ENCODE data around the gene UNC45A. TPM values are rescaled to one million over a fixed set of nuclear protein-coding genes. Genes with fewer than 3 reads are reported as not detected.

Gene UNC45A
- total RNA-seq, 1 experiment from 2014 or later = 84.4 TPM

DNA sequence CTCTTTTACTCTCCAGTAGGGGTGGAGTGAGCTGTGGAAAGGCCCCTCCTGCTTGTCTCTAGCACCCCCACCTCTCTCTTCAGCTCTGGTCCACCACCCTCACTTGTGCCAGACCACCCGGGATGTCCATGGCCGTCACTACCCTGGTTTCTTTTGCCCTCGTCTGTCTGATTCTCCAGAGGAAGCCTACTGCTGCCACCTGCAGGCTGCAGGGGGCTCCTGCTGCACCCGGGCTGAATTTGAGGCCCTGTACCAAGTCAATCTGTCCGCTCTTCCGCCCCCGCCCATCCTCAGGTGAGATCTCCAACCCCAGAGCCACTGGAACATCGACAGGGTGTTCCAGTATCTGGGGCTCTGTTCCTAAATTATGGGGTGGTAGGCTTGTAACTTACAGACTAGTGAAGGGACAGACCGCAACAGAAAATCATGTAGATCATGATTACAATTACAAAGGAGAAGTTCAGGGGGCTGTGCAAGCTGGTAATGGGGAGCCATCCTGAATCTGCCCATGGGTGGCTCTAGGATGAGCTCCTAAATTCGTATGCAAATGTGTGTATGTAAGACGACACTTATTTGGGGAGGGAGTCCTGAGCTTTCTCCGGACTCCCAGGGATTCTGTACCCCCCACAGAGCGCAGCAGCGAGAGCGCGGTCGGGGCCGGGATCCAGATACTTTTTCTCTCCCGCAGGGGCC, 683 bp upstream of the UNC45A start:
- in situ Hi-C loops (cut with HindIII; ENCODE audit: low pct_unique_long_range_greater_than_20kb, low sequenced_read_pairs) (no loop called here), intact Hi-C loops (cut with micrococcal nuclease; ENCODE audit: unreplicated experiment) (no loop called here)
- ChIA-PET POLR2A (interaction anchor here (0.5 to 0.7 kb wide), 3 partner anchors 21 to 1571 kb away, joined by 3 to 7 read pairs (median 3); no protein-coding TSS in a partner anchor), CTCF (interaction anchor here (0.5 kb wide), 1 partner anchor 452 kb away, joined by 4 read pairs; no protein-coding TSS in a partner anchor)
- no TSS peak for BruUV-seq (replicated peaks)
- H3K27ac ChIP-seq (ENCODE audit: low read length) = peak overlapping the region; percentile 46; the same call in 1 of the 2 replicates
- no peaks in the 10 kb centered on the region for H3K27me3 ChIP-seq (ENCODE audit: control insufficient read depth, insufficient read depth, low read length)
- peaks cover 2% of the 10 kb centered on the region; the same call in 1 of the 2 replicates for H3K36me3 ChIP-seq (ENCODE audit: control insufficient read depth, insufficient read depth, low read length)
- H3K4me3 ChIP-seq (ENCODE audit: low read depth in 2 of 2, low read length in 2 of 2) = peak overlapping the region; percentile 81 to 82
- TF ChIP-seq SIN3A (IDR thresholded peaks at IDR 0.05; ENCODE audit: borderline replicate concordance, insufficient read depth, low read depth, low read length) (no peak), POLR2AphosphoS5 (IDR thresholded peaks at IDR 0.05; ENCODE audit: low read depth, low read length) (no peak), REST (IDR thresholded peaks at IDR 0.05; ENCODE audit: insufficient read depth in 1 of 2, low read depth in 2 of 2, low read length in 1 of 2) (no peak), TCF7L2 (IDR thresholded peaks at IDR 0.05; ENCODE audit: low read depth, low read length) (no peak)
- TF ChIP-seq, protein P1, sequence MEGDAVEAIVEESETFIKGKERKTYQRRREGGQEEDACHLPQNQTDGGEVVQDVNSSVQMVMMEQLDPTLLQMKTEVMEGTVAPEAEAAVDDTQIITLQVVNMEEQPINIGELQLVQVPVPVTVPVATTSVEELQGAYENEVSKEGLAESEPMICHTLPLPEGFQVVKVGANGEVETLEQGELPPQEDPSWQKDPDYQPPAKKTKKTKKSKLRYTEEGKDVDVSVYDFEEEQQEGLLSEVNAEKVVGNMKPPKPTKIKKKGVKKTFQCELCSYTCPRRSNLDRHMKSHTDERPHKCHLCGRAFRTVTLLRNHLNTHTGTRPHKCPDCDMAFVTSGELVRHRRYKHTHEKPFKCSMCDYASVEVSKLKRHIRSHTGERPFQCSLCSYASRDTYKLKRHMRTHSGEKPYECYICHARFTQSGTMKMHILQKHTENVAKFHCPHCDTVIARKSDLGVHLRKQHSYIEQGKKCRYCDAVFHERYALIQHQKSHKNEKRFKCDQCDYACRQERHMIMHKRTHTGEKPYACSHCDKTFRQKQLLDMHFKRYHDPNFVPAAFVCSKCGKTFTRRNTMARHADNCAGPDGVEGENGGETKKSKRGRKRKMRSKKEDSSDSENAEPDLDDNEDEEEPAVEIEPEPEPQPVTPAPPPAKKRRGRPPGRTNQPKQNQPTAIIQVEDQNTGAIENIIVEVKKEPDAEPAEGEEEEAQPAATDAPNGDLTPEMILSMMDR (IDR thresholded peaks at IDR 0.05) = peak; percentile 97
- ATAC-seq = peak; percentile 63
- DNase-seq (ENCODE audit: low read depth, low spot score) = no peak
- no peaks in the 10 kb centered on the region for H3K9me3 ChIP-seq (ENCODE audit: control insufficient read depth, insufficient read depth, low read depth, low read length)
- H3K4me1 ChIP-seq (ENCODE audit: control insufficient read depth, insufficient read depth, low read length) = peaks cover 26% of the 10 kb centered on the region

DNA sequence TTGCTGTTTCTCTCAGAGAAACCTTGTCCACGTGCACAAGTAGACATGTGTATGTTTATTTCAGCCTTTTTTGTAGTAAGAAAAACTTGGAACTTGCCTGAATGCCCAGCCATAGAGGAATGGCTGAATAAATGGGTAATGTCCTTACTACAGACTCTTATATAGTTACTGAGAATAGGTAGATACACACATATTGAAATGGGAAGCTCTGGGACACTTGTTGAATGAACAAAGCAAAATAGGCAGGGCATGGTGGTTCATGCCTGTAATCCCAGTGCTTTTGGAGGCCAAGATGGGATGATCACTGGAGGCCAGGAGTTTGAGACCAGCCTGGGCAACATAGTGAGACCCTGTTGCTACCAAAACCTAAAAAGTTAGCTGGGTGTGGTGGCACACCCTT, 1.7 kb downstream of the UNC45A start:
- TF ChIP-seq REST (IDR thresholded peaks at IDR 0.05; ENCODE audit: insufficient read depth in 1 of 2, low read depth in 2 of 2, low read length in 1 of 2) (no peak), POLR2AphosphoS5 (IDR thresholded peaks at IDR 0.05; ENCODE audit: low read depth, low read length) (no peak), TCF7L2 (IDR thresholded peaks at IDR 0.05; ENCODE audit: low read depth, low read length) (no peak)
- ATAC-seq = no peak
- no peak overlapping the region for H3K27ac ChIP-seq (ENCODE audit: low read length)
- no peaks in the 10 kb centered on the region for H3K9me3 ChIP-seq (ENCODE audit: control insufficient read depth, insufficient read depth, low read depth, low read length)
- ChIA-PET POLR2A (no interaction called here), CTCF (no interaction called here)
- no peak for DNase-seq (ENCODE audit: low read depth, low spot score)
- H3K4me3 ChIP-seq (ENCODE audit: low read depth in 2 of 2, low read length in 2 of 2) = no peak overlapping the region
- H3K4me1 ChIP-seq (ENCODE audit: control insufficient read depth, insufficient read depth, low read length) = peaks cover 14% of the 10 kb centered on the region
- no TSS peak for BruUV-seq (replicated peaks)
- intact Hi-C loops (cut with micrococcal nuclease; ENCODE audit: unreplicated experiment) (no loop called here), in situ Hi-C loops (cut with HindIII; ENCODE audit: low pct_unique_long_range_greater_than_20kb, low sequenced_read_pairs) (no loop called here)
- no peaks in the 10 kb centered on the region for H3K27me3 ChIP-seq (ENCODE audit: control insufficient read depth, insufficient read depth, low read length)
- peaks cover 2% of the 10 kb centered on the region; the same call in 1 of the 2 replicates for H3K36me3 ChIP-seq (ENCODE audit: control insufficient read depth, insufficient read depth, low read length)

All from Panc1 (cell line).